Posterior vena cava (tissue), 2 donors: ENCODE measurements around the gene CWF19L1. TPM values are rescaled to one million over a fixed set of nuclear protein-coding genes. Genes with fewer than 3 reads are reported as not detected.

ENCODE experiments used
- DNase-seq: peaks from one replicate; pipeline ENCODE4 v3.0.0-alpha.2; 2020; ENCODE audit warnings: low spot score
- intact Hi-C, 2 donors: fragments of 100-400 bp; cut with DNase I; formaldehyde crosslinking; loops; one replicate each; pipeline versions ENCODE4 v1.14.1 to v1.14.2; 2022 to 2023
- total RNA-seq, 2 donors: library from RNA; stranded (reverse); fragmentation: NEBNext Ultra II Directional; extraction: Animal tissue kit (Norgen Biotek cat#: 25700); gene quantifications; one replicate each; pipeline ENCODE4 v1.2.1, GENCODE V29; 2021
- donor health status: DM: yes; HTN: yes; CAD: no.
- donor health status: DM: yes; HTN: yes; CAD: no.

CWF19L1 gene
- total RNA-seq, 2 donors from 2014 or later = 13.0 to 18.9 TPM

GRCh38 chr10:100265821-100266485, 1.5 kb downstream of the CWF19L1 start:
- intact Hi-C loops = no loop called here
- no peak for DNase-seq

- no peak for DNase-seq
- intact Hi-C loops = no loop called here
Observed at GRCh38 chr10:100254191-100254590, 13.2 kb downstream of the CWF19L1 start.

- DNase-seq = no peak
- intact Hi-C loops = no loop called here
Observed at GRCh38 chr10:100253041-100253440, 14.4 kb downstream of the CWF19L1 start.

GRCh38 chr10:100248820-100249219, 18.6 kb downstream of the CWF19L1 start:
- intact Hi-C loops = no loop called here
- DNase-seq = no peak

DNA sequence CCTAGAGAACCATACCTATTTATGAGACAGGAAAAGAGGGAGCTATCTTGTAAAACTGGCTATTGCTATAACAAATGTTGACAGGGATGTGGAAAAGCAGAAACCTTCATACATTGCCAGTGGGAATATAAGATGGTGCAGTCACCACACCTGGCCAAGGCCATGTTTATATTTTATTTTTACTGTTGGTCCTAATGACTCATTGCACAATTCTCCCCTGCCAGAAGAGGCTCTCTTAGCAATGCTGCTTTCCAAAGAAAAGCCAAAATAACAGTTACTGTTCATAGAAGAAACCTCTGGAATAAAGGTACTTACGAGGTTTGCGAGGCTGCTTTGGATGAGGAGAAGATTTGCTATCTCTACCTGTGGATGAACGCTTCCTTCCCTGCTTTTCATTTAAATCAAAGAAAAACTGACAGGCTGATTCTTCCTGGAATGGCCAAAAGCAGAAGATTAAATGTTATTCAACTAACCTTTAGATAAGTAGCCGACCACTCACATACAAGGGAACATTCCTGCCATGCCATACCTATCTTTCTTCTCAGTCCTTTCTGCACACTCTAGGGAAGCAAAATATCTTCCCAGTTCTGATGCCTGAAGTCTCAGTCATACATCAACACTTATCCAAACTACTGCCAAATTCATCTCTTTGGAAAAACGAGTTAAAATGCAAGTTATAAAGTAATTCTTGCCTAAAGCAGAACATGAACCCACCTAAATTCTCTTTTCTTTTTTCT, 21.8 kb downstream of the CWF19L1 start:
- intact Hi-C loops = no loop called here
- no peak for DNase-seq

- intact Hi-C loops = no loop called here
- no peak for DNase-seq
Observed at GRCh38 chr10:100239851-100240250, 27.6 kb downstream of the CWF19L1 start.

GRCh38 chr10:100238429-100238828, 29.0 kb downstream of the CWF19L1 start:
- intact Hi-C loops = no loop called here
- no peak for DNase-seq

- no peak for DNase-seq
- intact Hi-C loops = no loop called here
Observed at GRCh38 chr10:100232101-100232500, 35.3 kb downstream of the CWF19L1 start.

DNA sequence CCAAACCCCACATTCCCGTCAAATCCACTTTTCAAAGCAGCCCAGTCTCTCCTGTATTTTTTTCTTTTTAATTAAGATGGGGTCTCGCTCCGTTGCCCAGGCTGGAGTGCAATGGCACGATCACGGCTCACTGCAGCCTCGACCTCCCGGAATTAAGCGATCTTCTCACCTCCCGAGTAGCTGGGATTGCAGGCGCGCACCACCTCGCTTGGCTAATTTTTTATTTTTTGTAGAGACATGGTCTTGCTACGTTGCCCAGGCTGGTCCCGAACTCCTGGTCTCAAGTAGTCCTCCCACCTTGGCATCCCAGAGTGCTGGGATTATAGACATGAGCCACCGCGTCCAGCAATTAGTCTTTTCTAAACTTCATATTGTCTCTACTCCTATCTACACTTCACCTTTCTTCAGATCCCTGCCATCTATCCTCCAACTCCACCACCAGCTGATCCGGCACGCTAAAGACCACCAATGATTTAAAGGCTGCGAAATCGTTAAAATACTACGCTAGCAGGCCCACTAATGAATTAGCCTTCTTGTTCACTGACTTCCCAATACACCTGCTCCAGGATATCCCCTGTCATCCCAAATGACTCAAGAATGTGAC, 37.5 kb downstream of the CWF19L1 start:
- intact Hi-C loops = no loop called here
- DNase-seq = no peak

DNA sequence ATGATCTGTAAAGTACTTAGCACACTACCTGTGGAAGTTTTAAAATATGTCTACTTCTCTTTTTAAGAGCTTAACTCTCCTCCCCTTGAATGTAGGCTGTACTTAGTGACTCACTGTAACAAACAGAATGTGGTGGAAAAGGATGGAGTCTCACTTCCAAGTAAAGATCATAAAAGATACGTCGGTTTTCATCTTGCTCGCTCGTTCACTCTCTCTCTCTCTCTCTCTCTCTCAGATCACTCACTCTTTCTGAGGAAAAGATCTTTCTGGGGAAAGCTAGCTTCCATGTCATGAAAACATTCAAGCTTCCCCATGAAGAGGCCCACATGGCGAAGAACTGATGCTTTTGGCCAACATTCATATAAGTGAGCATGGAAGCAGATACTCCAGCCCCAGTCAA, 43.6 kb downstream of the CWF19L1 start:
- no peak for DNase-seq
- intact Hi-C loops = no loop called here

GRCh38 chr10:100222529-100222928, 44.9 kb downstream of the CWF19L1 start:
- intact Hi-C loops = no loop called here
- DNase-seq = no peak

GRCh38 chr10:100216006-100216405, 51.4 kb downstream of the CWF19L1 start:
- intact Hi-C loops = no loop called here
- no peak for DNase-seq

DNA sequence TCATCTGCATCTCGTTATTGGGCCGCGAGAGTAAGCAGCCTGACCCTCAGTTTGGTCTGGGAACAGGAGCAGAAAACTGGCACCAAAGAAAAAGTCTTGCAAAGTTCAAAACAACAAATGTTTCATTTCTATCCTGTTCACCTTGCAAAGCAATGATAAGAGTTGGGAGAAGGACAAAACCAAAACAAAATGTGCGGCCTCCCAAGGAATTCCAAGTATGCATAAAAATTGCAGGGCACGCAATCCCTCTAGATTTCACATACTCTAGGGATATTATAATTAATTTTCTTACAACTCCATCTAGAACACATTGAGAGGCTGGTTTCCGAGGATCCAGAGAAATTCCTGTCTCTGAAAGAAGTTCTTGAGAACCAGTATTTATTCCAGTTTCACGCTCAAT, 58.1 kb downstream of the CWF19L1 start:
- intact Hi-C loops = no loop called here

DNA sequence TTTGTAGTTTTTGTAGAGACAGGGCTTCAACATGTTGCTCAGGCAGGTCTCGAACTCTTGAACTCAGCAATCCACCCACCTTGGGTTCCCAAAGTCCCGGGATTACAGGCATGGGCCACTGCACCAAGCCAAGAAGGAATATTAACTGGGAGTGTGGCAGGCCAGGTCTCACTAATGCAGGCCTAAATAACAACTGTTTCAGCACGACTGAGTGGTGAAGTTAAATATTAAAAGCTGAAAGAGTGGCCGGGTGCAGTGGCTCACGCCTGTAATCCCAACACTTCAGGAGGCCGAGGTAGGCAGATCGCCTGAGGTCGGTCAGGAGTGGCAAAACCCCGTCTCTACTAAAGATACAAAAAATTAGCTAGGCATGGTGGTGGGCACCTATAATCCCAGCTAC, 59.2 kb downstream of the CWF19L1 start:
- DNase-seq = no peak
- intact Hi-C loops = no loop called here

More for the DNA sequence above, 58.1 kb downstream of the CWF19L1 start:
- DNase-seq = no peak

DNA sequence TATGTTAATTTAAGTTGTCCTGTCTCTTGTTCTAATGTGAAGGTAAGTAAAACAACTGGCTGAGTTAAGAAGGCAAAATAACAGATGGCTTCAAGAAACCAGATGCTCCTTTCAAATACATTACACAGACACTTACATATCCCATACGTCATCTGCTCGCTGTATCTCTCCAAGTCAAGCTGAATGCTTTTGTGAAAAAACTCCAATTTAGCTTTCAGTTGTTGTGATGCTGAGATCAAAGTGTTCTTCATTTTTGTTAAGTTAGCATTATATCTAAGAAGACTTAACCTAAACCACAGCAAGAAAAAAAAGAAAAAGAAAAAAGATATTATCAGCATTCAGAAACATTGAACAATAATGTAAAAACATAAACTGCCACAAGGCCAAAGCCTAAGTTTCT, 63.1 kb downstream of the CWF19L1 start:
- intact Hi-C loops = loop anchor here in 1 of 2 donors (5.0 kb wide), 1 partner anchor 578 kb away; no protein-coding TSS in a partner anchor
- no peak for DNase-seq

- DNase-seq = no peak
- intact Hi-C loops = loop anchor here in 1 of 2 donors (5.0 kb wide), 1 partner anchor 581 kb away; no protein-coding TSS in a partner anchor
Observed at GRCh38 chr10:100201549-100201948, 65.9 kb downstream of the CWF19L1 start.

DNA sequence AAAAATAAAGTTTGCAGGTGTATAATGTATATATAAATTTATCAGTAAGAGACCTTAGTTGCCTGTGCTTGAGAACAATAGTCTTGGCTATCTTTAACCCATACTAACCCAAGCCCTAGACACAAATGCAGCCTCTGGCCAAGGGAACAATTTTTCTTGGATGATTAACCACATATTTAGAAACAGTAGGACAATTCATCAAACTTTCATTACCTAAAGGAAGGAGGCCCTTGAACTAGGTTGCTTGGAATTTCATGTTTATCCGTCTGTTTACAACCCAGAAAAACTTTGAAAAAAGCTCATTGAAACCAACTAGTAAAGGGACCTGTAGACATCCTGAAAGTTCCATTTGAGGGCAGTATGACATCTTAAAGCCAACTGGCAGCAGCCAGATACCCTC, 72.7 kb downstream of the CWF19L1 start:
- intact Hi-C loops = no loop called here
- DNase-seq = no peak

DNA sequence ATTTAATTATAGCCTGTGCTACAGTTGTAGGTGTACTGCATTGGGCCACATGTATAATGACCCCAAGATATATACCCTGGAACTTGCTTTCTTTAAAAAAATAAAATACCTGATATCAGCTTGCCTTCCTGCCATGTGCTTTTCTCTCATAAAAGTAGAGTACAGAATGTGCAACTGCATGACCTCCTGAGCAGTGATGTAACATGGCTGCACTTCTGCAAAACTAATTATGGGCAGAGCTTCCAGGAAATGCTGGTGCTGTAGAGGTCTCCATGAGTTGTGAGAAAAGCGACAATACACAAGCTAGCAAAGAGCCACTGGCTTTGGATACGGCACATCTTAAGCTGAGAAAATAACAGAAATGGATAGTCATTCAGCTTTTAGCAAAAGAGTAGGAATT, 75.1 kb downstream of the CWF19L1 start:
- intact Hi-C loops = no loop called here
- no peak for DNase-seq

GRCh38 chr10:100186253-100187212, 80.9 kb downstream of the CWF19L1 start:
- intact Hi-C loops = no loop called here
- no peak for DNase-seq
